Duodenal mucosa (tissue), 2 donors: ENCODE data around the gene IL12RB2.

ENCODE experiments used
- H3K27ac ChIP-seq: one replicate; pipeline ENCODE4 v1.7.0; 2013; ENCODE audit warnings: low read depth, low read length
- H3K27me3 ChIP-seq, 2 donors: one replicate each; pipeline ENCODE4 v1.7.0; 2013; ENCODE audit warnings: low read length in 2 of 2, control low read depth in 1 of 2; ENCODE audit not compliant: insufficient read depth in 2 of 2, control insufficient read depth in 1 of 2
- H3K36me3 ChIP-seq, 2 donors: one replicate each; pipeline ENCODE4 v1.7.0; 2013; ENCODE audit warnings: low read length in 2 of 2, control low read depth in 1 of 2; ENCODE audit not compliant: insufficient read depth in 2 of 2, control insufficient read depth in 1 of 2
- H3K4me1 ChIP-seq, 2 donors: one replicate each; pipeline ENCODE4 v1.7.0; 2013; ENCODE audit warnings: low read length in 2 of 2, control low read depth in 1 of 2; ENCODE audit not compliant: insufficient read depth in 2 of 2, control insufficient read depth in 1 of 2
- H3K4me3 ChIP-seq, 2 donors: one replicate each; pipeline ENCODE4 v1.7.0; 2013; ENCODE audit warnings: low read length in 2 of 2, low read depth in 1 of 2
- H3K9ac ChIP-seq, 2 donors: one replicate each; pipeline ENCODE4 v1.7.0; 2013; ENCODE audit warnings: low read length in 2 of 2, low read depth in 1 of 2
- H3K9me3 ChIP-seq, 2 donors: one replicate each; pipeline ENCODE4 v1.7.0; 2013; ENCODE audit warnings: low read length in 2 of 2, control low read depth in 1 of 2; ENCODE audit not compliant: control insufficient read depth in 1 of 2

The IL12RB2 gene

DNA sequence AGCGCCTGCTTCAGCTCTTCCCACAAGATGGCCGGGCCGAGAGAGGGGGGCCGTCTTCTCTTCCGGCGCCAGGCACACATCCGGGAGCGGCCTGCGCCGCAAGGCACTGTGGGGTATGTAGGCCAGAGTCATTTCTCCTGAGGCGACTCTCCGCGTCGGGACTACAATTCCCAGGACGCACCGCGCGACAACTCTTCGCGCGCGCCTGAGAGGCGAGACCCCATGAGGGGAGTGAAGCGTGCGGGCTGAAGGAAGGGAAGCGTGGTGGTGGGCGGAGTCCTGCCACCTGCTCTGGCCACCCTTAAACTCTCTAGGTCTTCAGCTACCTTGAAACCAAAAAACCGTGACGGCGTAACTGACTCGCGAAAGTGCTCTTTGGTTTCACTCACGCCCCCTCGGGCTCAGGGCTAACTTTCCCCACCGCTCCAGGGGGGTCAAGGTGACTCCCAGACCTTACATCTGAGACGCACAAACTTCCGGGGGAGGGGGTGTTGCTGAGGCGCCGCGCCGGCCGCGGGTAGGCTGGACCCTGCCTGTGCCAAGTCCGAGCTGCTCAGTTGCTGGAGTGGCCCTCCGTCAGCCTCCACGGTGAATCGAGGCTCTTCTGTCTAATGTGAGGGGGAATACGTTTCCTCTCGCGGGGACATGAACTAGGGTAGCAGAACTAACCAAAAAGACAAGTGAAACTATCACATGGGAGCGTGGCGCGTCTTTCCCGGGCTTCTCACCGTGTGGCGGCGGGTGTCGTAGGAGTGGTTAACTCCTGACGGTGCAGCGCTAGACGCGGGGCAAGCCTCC, 122.9 kb downstream of the IL12RB2 start, which contains the start of gene SERBP1:
Gene SERBP1, minus strand, starts transcription at position 45 of the 798 bp plus-strand sequence. CDS start 102 bp downstream, outside the sequence.
- Histone ChIP-seq H3K27ac (peak within 1 kb of the TSS; percentile 92), H3K27me3 (no peaks in the 10 kb centered on the region), H3K36me3 (peaks cover 6 to 7% of the 10 kb centered on the region in 2 donors), H3K9ac (peak within 1 kb of the TSS; percentile 79 to 91), H3K4me3 (peak within 1 kb of the TSS; percentile 87 to 96), H3K4me1 (peaks cover 7 to 23% of the 10 kb centered on the region in 2 donors), H3K9me3 (no peaks in the 10 kb centered on the region)

DNA sequence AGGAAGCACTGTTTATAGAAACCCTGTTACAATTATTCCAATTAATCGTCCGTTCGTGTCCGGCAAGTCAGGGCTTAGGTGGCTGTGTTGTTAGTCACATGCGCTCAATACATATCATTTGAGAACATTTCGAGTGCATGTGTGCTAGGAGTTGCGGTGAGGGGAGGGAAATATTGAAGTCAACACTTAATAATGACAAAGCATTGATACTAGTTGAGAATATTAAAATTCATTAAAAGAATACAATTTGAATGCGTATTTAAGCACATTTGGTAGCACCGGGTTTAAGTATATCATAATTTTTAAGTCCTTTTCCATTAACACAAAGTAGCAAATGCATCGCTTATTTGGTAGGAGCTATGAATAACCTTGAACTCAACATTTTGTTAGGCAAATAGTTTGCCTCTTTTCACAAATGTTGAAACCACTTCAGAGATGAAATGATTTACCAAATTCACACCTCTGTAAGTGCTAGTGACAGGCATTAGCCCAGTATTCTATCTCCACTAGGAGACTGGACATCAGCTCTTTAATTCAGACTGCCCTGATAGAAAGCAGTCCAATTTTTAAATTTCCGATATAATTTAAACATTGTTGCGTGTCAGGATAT, 123.6 kb downstream of the IL12RB2 start:
- H3K27me3 ChIP-seq = no peaks in the 10 kb centered on the region
- H3K27ac ChIP-seq = peak overlapping the region; percentile 92
- H3K4me1 ChIP-seq = peaks cover 7 to 23% of the 10 kb centered on the region in 2 donors
- peak overlapping the region; percentile 76 to 85 for H3K9ac ChIP-seq
- H3K9me3 ChIP-seq = no peaks in the 10 kb centered on the region
- H3K36me3 ChIP-seq = peaks cover 0 to under 1% of the 10 kb centered on the region in 2 donors
- peak overlapping the region; percentile 87 to 96 for H3K4me3 ChIP-seq

DNA sequence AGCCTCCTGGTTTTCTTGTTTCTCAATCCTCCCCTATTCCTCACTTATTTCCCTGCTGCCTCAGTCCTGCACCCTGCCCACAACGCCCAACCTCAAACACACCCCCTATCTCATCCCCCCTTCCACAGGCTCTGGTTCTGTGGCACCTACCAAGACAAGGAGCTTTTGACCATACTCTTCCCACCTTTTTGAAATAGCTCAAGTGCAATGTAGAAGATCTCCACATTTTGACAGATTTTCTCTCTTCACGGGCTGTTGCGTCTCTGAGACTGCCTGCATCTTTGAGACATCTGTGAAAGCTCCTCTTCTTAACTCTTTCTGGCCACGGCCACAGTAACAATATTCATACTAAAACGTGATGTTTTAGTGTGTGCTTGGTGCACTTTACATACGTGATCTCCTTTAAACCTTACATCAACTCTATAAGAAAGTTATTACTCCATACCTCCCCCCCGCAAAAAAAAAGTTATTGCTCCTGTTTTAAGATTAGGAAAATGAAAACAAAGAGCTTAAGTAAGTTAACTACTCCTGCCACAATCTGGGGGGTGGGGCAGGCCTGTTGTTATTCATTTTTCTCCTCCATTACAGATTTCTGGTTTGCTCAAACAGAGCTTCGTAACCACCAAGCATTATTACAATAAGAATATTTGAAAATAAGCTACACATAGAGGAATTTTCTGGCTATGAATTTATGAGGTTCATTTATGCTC, 124.4 kb downstream of the IL12RB2 start:
- Histone ChIP-seq H3K36me3 (no peaks in the 10 kb centered on the region), H3K9me3 (no peaks in the 10 kb centered on the region), H3K27ac (no peak overlapping the region), H3K4me1 (peaks cover 7 to 18% of the 10 kb centered on the region in 2 donors), H3K4me3 (peak overlapping the region; percentile 87 to 96), H3K27me3 (no peaks in the 10 kb centered on the region), H3K9ac (peak overlapping the region; percentile 76 to 85)

DNA sequence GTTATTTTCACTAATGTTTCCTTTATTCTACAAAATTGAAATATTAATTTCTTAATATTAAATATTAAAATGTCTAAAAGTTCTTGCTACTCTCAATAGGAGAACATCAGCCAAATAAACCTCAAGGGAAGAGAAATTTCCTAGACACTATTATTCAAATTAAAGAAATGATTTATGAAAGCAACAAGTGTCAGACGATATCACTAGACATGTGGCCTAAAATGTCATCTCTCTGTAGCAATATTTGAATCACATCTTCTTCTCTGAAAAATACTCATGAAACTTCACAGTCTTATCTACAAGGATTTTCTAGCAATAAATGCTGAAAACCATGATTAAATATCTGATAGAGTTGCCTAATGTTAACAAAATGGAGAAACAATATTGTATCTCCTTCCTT, 125.1 kb downstream of the IL12RB2 start:
- Histone ChIP-seq H3K27ac (no peak overlapping the region), H3K4me1 (peaks cover 0 to 11% of the 10 kb centered on the region in 2 donors), H3K4me3 (no peak overlapping the region), H3K36me3 (no peaks in the 10 kb centered on the region), H3K9ac (no peak overlapping the region), H3K9me3 (no peaks in the 10 kb centered on the region), H3K27me3 (no peaks in the 10 kb centered on the region)

DNA sequence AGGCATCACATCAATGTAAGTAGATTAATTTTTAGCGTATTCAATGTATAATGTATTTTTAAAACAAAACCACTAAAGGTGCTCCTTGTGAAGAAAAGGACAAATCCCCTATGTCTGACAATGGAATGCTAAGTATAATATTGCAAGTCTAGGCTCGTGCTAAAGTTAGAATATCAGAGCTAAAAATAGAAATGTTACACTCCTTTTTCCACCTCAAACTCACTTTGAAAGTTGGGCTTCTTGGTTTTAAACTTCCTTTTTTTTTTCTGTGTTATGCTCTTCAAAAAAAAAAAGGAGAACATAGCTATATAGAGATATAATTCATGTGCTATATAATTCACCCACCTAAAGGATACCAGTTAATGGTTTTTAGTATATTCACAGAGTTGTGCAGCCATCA, 126.2 kb downstream of the IL12RB2 start:
- Histone ChIP-seq H3K27me3 (no peaks in the 10 kb centered on the region), H3K9ac (no peak overlapping the region), H3K36me3 (no peaks in the 10 kb centered on the region), H3K4me3 (no peak overlapping the region), H3K4me1 (peaks cover 0 to 11% of the 10 kb centered on the region in 2 donors), H3K27ac (no peak overlapping the region), H3K9me3 (no peaks in the 10 kb centered on the region)

DNA sequence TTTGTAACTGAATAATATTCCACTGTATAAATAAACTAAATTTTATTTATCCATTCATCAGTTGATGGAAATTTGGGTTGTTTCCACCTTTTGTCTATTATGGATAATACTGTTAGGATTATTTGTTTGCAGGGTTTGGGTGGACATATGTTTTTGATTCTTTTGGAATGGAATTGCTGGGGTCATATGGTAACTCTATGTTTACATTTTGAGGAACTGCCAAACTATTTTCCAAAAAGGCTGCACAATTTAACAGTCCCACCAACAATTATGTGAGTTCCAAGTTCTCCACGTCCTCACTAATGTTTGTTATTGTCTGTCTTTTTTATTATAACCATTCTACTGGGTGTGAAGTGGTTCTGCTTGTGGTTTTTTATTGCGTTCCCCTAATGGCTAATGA, 126.8 kb downstream of the IL12RB2 start:
- Histone ChIP-seq H3K27ac (no peak overlapping the region), H3K36me3 (no peaks in the 10 kb centered on the region), H3K4me3 (no peak overlapping the region), H3K9me3 (no peaks in the 10 kb centered on the region), H3K4me1 (peaks cover 0 to 11% of the 10 kb centered on the region in 2 donors), H3K27me3 (no peaks in the 10 kb centered on the region), H3K9ac (no peak overlapping the region)

DNA sequence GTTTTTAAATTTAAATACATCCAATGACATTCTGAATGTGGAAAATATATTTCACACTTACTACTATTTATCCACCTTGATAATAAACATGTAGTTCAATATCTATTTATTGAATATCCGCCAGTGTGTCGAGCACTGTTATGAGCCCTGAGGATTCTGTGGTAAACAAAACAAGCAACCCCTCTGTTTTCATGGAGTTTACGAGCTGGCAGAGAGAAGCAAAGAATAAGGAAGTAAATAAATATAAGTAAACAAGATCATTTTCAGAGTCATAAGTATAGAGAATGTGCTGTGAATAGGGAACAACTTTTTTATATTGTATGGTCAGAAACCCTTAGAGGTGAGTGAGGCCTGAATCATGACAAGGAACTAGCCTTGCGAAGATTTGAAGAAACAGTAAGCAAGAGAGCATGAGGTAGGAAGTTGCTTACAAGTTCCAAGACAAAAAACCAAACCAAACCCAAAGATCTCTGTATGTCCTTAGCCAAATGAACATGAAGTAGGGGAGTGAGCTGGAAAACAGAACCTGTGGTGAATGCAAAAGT, 128.9 kb downstream of the IL12RB2 start:
- Histone ChIP-seq H3K4me1 (peaks cover 0 to 8% of the 10 kb centered on the region in 2 donors), H3K36me3 (no peaks in the 10 kb centered on the region), H3K4me3 (no peak overlapping the region), H3K9me3 (no peaks in the 10 kb centered on the region), H3K9ac (no peak overlapping the region), H3K27ac (no peak overlapping the region), H3K27me3 (no peaks in the 10 kb centered on the region)

DNA sequence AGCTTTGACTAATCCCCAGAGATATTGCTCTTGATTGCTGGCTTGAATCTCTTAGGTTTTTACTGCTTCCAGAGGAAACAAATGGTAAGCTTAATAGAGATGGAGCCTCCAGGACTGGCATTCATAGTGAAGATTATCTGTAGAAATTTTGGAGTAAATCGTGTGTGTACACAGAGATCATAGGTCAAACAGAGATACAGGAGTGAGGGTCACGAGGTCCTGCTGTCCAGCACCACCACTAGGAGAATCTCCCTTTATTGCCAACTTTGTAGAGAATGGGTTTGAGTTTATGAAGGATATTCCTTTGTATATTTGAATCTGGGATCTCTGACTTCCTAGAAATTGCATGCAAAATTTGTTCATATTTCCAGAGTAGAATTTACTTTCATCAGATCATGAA, 130.3 kb downstream of the IL12RB2 start:
- H3K9ac ChIP-seq = no peak overlapping the region
- H3K9me3 ChIP-seq = no peaks in the 10 kb centered on the region
- H3K4me1 ChIP-seq = no peaks in the 10 kb centered on the region
- H3K4me3 ChIP-seq = no peak overlapping the region
- no peaks in the 10 kb centered on the region for H3K36me3 ChIP-seq
- no peaks in the 10 kb centered on the region for H3K27me3 ChIP-seq
- H3K27ac ChIP-seq = no peak overlapping the region

DNA sequence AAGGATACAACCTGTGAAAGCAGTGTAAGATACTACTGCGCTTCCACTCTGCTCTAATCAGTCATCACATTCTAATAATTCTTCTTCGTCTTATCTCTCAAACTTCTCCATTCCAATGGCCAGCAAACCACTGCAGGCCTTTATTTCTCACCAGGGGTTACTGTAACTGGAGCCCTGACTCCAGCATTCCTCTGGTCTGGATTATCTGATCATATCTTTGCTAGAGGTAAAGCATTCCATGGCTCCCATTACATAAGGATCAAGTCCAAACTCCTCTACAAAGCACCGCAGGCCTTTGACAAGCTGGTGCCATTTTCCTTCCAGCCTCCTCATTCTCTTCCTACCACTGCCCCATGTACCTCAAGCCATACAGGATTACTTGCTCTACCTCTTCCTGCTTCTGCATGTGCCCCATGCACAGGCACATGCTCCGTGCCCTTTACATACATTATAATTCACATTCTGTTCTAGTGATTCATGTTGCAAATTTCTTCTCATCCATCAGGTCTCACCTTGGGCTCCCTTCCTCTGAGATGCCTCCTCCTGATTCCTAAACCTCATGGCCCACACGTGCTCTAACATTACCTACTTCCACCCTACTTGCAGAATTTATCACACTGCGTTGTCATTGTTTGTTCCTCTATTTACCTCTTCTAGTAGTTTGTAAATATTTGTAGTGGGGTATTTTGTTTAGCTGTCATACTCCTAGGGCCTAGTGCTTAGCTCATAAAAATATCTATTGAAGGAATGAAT, 131.8 kb downstream of the IL12RB2 start:
- Histone ChIP-seq H3K9me3 (no peaks in the 10 kb centered on the region), H3K27me3 (no peaks in the 10 kb centered on the region), H3K27ac (no peak overlapping the region), H3K9ac (no peak overlapping the region), H3K4me3 (no peak overlapping the region), H3K4me1 (no peaks in the 10 kb centered on the region), H3K36me3 (no peaks in the 10 kb centered on the region)
